Activated gamma-delta T cell treated with anti-CD3 and anti-CD28 coated beads, Interleukin-2, amount 50 U/mL, for 16 hours (primary cell): ENCODE measurements around the gene PGR.

ENCODE experiments used
- DNase-seq: peaks from one replicate; pipeline ENCODE4 v3.0.0-alpha.2; 2020; ENCODE audit warnings: low read depth

PGR gene

DNA sequence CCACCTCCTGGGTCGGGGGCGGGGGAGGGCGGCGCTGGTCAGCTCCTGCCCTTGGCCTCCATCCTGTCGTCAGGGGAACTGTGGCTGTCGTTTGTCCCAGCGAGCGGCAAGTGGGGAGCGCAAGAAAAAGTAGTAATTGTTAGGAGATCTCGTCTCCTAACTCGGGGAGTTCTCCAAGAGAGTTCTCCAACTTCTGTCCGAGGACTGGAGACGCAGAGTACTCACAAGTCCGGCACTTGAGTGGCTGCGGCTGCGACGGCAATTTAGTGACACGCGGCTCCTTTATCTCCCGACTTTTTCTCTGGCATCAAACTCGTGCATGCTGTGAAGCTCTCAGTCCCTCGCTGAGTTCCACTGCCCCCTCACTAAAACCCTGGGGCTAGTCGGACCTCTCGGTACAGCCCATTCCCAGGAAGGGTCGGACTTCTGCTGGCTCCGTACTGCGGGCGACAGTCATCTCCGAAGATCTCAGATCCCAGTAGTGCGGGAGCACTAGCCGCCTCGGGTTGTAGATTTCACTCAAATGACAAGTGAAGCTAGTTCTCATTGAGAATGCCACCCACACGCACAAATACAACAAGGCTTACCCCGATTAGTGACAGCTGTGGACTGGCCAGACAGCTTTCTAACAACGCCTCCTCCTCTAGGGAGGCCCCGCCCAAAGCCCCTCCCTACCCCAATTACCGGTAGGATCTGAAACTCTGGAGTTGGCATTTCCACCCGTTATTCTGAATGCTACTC, at the start of gene PGR:
Gene PGR (minus strand): TSS at position 611 of the 741 bp plus-strand sequence. CDS start 743 bp downstream, outside the sequence.
- no peak for DNase-seq

DNA sequence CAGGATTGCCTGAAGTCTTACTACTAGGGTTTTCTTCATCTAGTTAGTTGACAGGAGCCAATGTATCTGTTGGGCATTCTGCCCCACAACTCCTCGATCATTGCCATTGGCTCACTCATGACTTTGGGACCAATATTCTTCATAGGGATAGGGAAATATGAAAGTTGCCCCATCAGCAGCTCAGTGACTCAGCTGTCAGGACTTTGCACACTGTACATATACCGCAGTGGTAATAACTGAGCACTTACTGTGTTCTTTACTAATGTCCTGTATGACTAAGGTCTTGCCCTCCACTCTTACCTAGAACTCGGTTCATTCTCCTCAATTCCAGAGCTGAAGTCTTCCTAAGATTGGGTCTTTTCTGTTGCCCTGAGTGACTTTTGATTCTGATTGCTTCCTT, 46.8 kb upstream of the PGR start:
- DNase-seq = no peak

DNA sequence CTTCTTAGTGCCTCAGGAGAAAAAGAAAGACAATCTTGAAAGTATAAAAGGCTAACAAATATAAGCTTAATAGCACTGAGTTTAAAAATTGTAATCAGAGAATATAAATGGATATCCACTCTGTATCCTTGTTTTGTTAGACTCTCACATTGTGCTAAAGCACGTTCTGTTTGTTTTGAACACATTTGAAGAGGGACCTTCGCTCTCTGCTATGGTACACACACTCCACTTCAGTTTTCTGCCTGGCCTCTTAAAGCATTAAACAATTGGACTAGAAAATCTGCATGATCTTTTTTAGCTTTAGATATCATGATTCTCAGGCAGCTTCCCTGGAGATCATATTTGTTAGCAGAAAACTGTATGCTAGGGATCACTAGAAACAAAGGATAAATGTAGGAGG, 40.3 kb upstream of the PGR start:
- no peak for DNase-seq

DNA sequence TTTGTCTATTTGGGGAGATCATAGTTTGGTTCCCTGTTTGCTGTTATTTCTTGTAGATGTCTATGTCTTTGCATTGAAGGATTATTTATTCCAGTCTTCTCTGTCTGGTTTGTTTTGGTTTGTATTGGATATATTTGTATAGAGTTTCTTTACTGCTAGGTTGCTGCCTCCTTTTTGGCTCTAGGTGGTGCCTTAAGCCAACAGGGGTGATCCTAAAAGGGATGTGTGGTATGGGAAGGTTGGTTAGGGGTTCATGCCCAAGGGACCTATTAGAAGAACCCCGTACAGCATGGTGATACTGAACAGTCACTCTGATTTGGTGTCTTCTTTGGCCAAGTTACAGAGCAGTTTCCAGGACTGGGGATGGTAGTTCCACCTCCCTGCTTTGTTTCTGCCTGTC, 36.4 kb upstream of the PGR start:
- DNase-seq = no peak

DNA sequence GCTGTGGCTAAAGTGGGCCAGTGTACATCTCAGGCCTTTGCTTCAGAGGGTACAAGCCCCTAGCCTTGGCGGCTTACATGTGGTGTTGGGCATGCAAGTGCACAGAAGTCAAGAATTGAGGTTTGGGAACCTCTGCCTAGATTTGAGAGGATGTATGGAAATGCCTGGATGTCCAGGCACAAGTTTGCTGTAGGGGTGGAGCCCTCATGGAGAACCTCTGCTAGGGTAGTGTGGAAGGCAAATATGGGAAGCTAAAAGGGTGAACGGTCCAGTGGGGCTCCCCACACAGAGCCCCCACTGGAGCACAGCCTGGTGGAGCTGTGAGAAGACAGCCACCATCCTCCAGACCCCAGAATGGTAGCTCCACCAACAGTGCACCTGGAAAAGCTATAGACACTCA, 28.5 kb upstream of the PGR start:
- DNase-seq = no peak

DNA sequence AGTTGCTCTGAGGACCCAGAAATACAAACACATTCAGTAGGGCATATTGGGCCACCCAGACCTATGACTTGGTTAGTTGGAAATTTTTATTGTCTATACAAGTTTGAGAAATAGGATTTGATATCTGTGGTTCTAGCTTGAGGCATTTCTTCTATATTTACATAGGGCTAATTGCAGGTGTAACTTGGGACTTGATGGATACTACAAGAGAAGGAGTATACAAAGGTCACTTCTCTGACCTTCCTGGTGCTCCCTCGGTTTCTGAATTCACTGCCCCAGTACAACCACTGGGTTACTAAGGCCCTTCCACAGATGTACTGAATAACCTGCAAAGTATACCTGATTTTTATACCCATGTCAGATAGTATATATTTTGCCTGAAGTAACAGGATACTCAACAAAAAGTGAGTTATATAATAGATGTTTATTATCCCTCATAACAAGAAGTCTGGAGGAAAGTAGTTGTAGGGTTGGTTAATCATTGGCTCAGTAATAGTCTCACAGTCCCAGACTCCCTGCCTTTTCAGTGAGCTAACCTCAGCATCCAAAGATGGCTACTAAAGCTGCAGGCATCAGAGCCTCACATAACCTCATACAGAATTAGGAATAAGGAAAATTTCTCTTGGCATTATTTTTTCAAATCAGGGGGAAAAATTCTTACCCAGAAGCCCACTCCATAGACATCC, 8.8 kb upstream of the PGR start:
- DNase-seq = no peak

DNA sequence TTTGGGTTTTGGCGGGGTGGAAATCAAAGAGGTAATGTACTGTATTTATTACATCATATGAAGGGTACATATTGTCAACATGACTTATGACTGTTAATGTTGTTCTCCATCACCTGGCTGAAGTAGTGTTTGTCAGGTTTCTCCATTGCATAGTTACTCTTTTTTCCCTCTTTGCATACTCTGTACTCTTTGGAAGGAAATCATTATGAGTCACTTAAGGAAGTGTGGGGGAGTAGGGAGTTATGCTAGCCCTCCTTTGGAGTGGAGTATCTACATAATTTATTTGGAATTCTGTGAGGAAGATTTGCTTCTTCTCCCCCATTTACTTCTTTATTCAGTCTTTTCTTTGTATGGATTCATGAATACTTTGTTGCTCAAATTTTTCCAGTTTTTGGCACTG, 3.6 kb upstream of the PGR start:
- DNase-seq = no peak

DNA sequence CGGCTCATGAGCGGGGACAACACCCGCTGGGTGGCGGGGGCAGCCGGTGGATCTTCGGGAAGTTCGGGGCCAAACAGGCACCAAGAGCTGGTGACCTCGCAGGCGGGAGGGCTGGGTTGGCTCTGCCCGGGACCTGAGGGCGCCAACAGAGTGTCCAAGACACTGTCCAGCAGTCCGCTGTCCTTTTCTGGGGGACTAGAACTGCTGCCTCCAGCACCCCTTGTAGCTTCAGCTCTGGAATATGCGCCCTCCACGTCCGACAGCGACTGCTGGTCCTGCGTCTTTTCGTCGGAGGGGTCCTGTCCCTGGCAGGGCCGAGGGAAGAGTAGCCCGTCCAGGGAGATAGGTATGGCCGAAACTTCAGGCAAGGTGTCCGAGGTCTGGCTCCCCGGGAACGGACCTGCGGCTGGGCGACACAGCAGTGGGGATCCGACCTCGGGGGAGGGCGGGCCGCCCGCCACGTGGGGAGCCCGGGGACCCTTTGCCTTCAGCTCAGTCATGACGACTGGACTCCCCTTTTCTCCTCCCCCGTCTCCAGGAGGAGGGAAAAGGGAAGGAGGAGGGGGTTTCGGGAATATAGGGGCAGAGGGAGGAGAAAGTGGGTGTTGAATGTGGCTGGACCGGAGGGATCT, 926 bp downstream of the PGR start:
- DNase-seq = no peak

DNA sequence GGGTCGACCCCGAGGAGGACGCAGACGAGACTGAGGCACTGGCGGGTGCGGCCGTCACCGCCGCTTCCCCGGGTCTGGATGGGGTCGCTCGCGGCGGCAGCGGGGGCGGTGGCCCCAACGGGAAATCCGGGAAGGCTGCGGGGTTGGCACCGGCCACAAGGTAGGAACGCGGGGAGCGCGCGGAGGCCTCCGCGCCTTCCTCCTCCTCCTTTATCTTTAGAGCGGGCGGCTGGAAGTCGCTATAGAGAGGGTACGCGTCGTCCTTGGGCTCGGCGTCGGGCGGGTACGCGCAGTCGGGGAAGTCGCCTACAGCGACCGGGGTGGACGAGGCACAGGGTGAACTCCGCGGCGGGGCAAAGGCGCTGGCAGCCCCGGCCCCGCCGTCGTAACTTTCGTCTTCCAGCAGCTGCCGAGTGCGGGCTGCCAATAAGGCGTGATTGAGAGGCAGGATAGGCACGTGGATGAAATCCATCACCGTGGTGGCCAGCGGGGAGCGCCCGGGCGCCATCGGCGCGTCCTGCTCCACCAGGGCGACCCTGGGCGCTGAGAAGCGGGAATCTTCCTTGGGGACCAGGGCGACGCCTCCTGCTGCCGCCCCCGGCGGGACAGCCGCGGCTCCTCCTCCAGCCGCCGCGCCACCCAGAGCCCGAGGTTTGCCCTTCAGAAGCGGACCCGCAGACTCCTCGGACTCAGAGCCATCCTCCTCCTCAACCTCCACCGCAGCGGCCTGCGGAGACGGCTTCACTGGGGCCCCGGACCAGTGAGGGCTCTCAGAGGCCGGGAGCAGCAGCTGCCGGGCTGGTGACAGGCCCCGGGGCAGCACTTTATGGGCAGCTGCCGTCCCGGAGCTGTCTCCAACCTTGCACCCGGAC, 1.7 kb downstream of the PGR start:
- no peak for DNase-seq

DNA sequence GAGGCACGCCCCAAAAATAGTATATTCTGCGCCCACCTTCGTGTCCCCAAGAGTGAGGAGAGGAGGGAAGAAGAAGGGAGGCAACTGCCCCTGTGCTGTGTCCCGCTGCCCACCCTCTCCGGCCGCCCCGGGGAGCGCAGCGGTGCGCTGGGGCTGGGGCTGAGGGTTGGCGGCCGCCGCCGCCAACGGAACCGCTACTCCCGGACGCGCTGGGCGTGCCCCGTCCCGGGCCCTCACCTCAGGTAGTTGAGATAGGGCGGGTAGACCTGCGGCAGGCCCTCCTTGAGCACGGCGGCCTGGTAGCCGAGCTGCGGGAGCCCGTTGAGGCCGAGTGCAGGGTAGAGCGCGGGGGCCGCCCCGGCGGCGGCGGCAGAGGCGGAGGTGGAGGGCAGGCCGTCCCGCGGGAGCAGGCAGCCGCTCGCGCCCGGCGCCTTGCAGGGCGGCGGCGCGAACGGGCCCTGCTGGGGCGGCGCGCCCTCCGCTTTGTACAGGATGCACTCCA, 2.4 kb downstream of the PGR start:
- DNase-seq = no peak

DNA sequence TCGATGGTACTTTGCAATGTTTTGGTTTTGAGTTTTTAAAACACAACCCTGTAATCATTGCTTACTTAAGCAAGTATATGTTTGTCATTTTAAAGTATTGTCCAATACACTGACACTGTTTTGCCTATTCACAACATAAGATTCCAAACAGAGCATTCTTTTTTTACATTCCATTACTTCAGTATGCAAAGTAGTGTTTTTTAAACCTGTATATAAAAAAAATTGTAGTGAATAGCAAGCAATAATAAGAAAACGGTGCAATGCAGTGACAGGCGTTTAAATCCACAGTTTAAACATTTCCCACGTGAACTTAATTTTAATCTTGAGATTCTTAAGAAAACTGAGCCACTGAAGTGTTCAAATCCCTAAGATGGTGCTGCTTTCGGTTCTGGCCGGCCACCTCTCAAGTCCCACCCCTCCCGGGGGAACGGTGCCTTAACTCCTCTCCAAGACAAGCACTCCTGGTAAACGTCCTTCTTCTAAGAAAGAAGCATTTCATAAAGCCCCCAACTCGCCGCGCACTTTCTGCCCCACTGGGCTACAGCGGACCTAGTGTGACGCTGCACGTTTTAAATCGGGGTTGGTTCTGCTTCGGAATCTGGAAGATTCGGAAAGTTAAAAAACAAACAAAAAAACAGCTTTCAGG, 2.9 kb downstream of the PGR start:
- DNase-seq = no peak

DNA sequence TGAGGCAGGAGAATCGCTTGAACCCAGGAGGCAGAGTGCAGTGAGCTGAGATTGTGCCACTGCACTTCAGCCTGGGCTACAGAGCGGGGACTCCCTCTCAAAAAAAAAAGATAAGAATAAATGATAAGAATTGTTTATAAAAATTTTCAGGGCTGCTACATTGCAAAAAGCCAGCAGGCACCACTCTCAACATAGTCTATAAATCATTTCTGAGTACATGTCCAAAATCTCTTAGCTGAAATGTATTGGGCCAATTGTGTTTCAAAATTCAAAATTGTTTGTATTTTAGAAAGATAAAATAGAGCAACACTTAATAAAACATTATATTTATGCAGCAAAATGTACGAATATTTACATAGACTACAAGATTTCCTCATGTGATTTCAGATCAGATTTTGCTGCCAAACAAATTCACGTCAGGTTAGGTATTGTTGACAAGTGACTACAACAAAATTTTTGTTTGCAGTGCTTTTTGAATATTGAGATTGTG, 13.9 kb downstream of the PGR start:
- DNase-seq = no peak

DNA sequence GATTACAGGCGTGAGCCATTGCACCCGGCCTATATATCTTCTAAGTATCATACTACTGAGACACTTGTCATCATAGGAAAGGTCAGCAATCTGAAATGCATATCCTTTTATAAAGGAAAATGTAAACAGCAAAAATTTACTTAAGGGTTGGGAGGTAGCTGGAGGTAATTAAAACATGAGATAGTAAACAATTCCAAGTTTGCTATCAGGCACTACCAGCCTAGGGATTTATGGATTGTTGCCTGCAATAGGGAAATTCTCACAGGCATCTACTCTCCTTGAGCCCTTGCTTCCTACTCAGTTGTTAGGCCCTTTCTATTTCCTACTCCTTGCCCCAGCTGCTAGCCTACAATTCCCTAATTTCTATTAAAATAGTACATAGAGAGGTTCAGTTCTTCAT, 16.1 kb downstream of the PGR start:
- DNase-seq = no peak

DNA sequence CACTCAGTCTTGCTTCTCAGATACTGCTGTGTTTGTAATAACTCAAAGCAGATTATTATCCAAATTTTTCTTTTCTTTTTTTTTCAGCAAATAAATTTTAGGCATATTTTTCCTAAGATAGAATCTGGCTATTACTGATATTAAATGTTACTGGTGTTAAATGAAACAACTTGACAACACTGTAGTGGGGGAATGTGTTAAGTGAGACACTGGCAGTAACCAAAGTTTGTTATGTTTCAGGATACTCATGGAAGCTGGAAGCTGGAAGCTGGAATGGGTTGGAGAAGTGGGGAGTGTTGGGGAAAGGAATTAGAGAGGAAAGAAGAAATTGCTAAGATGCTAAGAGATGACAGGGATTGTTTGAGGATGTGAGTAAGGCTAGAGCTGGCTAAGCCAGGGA, 24.9 kb downstream of the PGR start:
- DNase-seq = no peak

DNA sequence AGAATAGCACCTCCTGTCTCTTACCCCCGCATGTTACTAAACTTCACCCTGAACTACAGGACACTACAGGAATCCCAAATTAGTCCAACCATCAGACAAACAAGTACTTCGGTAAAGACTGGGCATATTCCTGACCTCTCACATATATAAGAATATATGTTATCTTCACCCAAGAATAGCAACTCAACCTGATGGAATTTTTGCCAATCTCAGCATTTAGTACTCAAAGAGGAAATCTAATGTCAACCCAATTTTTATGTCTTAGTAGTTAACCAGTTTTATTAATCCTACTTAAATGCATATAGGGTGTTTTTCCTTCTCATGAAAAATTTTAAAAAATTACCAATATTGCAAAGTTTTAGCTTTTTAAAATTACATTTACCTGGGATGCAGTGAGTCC, 26.2 kb downstream of the PGR start:
- no peak for DNase-seq

DNA sequence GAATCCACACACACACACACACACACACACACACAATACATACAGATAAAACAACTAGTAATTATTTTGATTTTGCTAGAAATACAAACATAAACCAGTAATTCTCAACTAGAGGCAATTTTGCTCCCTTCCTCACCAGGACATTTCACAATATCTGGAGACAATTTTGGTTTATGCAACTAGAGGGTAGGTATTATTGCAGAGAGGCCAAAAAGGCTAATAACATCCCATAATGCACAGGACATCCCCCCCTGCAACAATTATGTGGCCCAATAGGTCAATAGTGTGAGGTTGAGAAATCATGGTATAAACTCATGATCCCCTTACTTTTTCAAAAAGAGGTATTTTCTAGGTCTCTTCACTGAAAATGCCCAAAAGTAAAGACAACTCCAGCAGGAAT, 29.0 kb downstream of the PGR start:
- no peak for DNase-seq

DNA sequence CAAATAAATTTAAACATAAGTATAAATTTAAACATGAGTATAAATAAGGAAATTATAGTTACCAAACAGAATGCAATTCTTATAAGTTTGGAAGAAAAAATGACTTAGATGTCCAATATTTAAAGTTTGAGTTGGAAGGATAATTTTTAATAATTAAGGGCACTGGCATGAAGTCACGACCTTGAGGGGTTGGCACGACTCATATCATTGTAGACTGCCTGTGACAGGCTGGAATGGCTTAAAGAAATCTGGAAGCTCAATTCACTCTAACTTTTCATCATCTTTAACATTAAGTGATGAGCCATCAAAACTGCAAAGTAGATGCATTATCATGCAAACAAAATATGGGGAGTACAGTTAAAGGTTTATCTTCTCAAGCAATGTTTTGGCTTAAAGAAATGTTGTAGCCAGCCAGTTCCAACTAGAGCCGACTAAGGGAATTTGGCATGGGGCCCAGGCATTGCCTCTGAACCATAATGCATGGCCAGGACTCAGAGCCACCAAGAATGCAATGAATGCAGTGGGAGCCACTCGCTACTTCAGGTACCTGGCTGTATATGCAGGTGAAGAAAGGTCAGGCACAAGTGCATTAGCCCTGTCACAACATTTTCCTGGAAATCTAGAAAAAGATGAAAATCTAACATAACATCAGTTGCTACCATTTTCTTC, 33.4 kb downstream of the PGR start:
- DNase-seq = no peak

DNA sequence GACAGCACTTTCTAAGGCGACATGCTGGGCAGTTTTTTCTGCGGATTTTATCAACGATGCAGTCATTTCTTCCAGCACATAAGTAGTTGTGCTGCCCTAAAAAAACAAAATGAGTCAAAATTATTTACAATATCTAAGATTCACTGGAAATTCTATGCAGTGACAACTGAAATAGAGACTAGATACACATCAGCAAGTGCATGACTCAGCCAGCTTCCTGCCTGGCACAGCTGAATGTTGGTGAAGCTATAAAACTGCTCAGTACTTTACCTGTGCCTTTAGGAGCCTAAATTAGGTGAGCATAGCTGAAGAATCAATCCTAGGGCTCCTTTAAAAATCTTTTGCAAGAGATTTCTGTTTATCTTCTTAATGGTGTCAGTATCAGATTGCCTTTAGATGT, 37.8 kb downstream of the PGR start:
- DNase-seq = no peak

DNA sequence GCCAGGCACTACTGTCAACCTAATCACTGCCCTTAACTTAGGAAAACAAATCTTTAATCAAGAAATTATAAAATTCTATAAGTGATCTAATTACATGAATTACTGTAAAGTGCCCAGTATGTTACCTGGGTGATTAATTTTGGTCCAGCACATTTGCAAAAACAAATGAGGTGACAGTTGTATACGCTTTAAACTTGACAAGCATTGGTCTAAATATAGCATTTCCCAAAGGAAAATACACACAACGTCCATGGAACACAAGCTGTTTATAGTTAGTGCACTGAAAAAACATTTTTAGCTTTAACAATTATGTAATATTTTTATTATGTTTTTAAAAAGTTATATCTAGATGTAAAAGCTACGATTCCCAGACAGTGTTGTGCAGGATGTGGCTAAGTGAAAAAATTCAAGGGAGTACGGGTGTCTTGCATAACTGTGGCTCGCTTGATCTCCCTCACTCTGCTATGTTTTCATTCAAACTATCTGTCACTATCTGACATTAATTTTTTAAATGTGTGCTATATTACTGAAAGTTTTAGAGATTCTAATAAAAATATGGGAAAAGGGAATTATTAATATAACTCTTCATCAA, 38.8 kb downstream of the PGR start:
- DNase-seq = no peak

DNA sequence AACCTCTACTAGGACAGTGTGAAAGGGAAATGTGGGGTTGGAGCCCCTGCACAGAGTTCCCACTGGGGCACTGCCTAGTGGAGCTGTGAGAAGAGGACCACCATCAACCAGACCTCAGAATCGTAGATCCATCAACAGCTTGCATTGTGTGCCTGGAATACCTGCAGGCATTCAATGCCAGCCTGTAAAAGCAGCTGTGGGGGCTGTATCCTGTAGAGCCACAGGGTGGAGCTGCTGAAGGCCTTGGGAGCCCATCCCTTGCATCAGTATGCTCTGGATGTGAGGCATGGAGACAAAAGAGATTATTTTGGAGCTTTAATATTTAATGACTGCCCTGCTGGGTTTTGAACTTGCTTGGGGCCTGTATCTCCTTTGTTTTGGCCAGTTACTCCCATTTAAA, 46.3 kb downstream of the PGR start:
- DNase-seq = no peak

DNA sequence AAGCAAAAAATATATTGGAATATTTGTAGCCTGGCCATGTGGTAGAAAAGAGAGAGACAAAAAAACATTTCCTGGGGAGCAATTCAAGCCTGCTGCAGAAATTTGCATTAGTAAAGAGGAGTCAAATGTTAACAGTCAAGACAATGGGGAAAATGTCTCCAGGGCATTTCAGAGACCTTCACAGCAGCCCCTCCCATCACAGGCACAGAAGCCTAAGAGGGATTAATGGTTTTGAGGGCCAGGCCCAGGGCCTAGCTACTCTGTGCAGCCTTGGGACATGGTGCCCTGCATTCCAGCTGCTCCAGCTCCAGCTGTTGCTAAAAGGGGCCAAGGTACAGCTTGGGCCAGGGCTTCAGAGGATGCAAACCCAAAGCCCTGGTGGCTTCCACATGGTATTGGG, 46.8 kb downstream of the PGR start:
- no peak for DNase-seq
